Measurements from ENCODE around the gene ERN1. TPM values are rescaled to one million over a fixed set of nuclear protein-coding genes. Genes with fewer than 3 reads are reported as not detected.

ERN1 gene
- total RNA-seq, 1 donor from 2014 or later = 20.6 TPM

GRCh38 chr17:64069143-64069542 is 60.8 kb downstream of the ERN1 start:
- H3K27me3 Mint-ChIP-seq (ENCODE audit: low read depth) = no peaks in the 10 kb centered on the region
- peaks cover 28% of the 10 kb centered on the region for H3K9me3 Mint-ChIP-seq
- no peak for TF ChIP-seq CTCF (IDR thresholded peaks at IDR 0.05; ENCODE audit: unreplicated experiment)
- H3K4me1 Mint-ChIP-seq = peaks cover 2% of the 10 kb centered on the region
- DNase-seq (ENCODE audit: low spot score in 2 of 2, unreplicated experiment in 2 of 2) = no peak
- peaks cover 69% of the 10 kb centered on the region for H3K36me3 Mint-ChIP-seq
- H3K27ac Mint-ChIP-seq = no peak overlapping the region
- H3K4me3 Mint-ChIP-seq = no peak overlapping the region

GRCh38 chr17:64067657-64068056 is 62.3 kb downstream of the ERN1 start:
- no peak for DNase-seq (ENCODE audit: low spot score in 2 of 2, unreplicated experiment in 2 of 2)
- no peak for TF ChIP-seq CTCF (IDR thresholded peaks at IDR 0.05; ENCODE audit: unreplicated experiment)
- no peaks in the 10 kb centered on the region for H3K27me3 Mint-ChIP-seq (ENCODE audit: low read depth)
- no peak overlapping the region for H3K27ac Mint-ChIP-seq
- H3K9me3 Mint-ChIP-seq = peaks cover 28% of the 10 kb centered on the region
- H3K4me1 Mint-ChIP-seq = peaks cover 5% of the 10 kb centered on the region
- peaks cover 62% of the 10 kb centered on the region for H3K36me3 Mint-ChIP-seq
- no peak overlapping the region for H3K4me3 Mint-ChIP-seq

DNA sequence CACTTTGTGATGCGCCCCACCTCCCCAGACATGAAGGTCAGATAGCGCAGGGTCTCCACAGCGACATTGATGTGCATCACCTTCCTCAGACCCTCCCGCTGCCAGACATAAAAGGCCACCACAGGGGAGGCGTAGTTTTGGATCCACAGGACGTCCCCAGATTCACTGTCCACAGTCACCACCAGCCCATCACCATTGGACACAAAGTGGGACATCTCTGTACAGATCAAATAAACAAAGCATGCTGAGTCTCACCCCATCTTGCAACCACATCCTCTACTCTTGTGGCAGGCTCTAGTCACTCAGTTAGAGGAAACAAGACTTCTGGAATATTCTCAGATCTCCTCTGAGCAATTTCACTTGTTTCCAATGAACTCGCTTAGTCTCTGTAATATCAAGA is 63.2 kb downstream of the ERN1 start:
- H3K27me3 Mint-ChIP-seq (ENCODE audit: low read depth) = no peaks in the 10 kb centered on the region
- no peak overlapping the region for H3K27ac Mint-ChIP-seq
- peaks cover 5% of the 10 kb centered on the region for H3K4me1 Mint-ChIP-seq
- H3K9me3 Mint-ChIP-seq = peaks cover 28% of the 10 kb centered on the region
- TF ChIP-seq CTCF (IDR thresholded peaks at IDR 0.05; ENCODE audit: unreplicated experiment) = no peak
- H3K4me3 Mint-ChIP-seq = no peak overlapping the region
- H3K36me3 Mint-ChIP-seq = peaks cover 55% of the 10 kb centered on the region
- DNase-seq (ENCODE audit: low spot score in 2 of 2, unreplicated experiment in 2 of 2) = no peak

DNA sequence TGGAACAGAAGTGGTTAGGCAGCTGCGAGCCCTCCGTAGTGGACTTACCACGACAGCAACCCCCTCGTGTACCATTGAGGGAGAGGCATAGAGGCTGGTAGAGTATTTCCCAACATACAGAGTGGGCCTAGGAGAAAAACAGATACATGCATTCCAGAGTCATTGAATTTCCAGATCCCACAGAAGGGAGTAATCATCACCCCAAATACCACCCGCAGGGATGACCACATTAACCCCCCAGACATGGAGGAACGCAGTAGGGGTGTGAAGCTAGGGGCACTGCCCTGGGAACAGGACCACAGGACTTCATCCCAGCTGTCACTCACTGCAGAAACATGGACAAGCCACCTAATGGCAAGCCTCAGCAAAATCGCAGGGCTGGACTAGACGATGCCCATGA is 64.8 kb downstream of the ERN1 start:
- Mint-ChIP-seq H3K4me1 (peaks cover 5% of the 10 kb centered on the region), H3K36me3 (peaks cover 44% of the 10 kb centered on the region), H3K4me3 (no peak overlapping the region), H3K9me3 (peaks cover 18% of the 10 kb centered on the region), H3K27ac (no peak overlapping the region), H3K27me3 (ENCODE audit: low read depth) (no peaks in the 10 kb centered on the region)
- no peak for TF ChIP-seq CTCF (IDR thresholded peaks at IDR 0.05; ENCODE audit: unreplicated experiment)
- no peak for DNase-seq (ENCODE audit: low spot score in 2 of 2, unreplicated experiment in 2 of 2)

DNA sequence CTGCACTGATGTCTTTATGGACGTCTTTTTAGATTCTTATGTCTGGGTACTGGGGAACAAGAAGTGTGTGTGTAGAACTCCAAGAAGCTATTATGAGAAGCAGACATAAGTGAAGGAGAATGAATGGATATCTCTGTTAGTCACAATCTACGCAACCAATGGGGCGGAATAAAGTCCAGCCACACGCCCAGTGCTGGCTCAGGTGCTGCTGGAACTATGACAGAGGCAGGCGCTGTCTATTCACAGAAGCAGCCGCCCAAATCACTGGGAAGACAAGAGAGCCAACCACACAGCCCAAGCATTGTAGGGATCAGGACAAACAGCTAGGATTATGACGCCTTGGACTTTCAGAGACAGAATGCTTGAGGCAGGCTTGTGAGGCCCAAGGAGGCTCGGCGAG is 65.6 kb downstream of the ERN1 start:
- no peak overlapping the region for H3K27ac Mint-ChIP-seq
- H3K4me1 Mint-ChIP-seq = peaks cover 5% of the 10 kb centered on the region
- peaks cover 10% of the 10 kb centered on the region for H3K9me3 Mint-ChIP-seq
- peaks cover 38% of the 10 kb centered on the region for H3K36me3 Mint-ChIP-seq
- H3K4me3 Mint-ChIP-seq = no peak overlapping the region
- no peak for TF ChIP-seq CTCF (IDR thresholded peaks at IDR 0.05; ENCODE audit: unreplicated experiment)
- no peak for DNase-seq (ENCODE audit: low spot score in 2 of 2, unreplicated experiment in 2 of 2)
- no peaks in the 10 kb centered on the region for H3K27me3 Mint-ChIP-seq (ENCODE audit: low read depth)

DNA sequence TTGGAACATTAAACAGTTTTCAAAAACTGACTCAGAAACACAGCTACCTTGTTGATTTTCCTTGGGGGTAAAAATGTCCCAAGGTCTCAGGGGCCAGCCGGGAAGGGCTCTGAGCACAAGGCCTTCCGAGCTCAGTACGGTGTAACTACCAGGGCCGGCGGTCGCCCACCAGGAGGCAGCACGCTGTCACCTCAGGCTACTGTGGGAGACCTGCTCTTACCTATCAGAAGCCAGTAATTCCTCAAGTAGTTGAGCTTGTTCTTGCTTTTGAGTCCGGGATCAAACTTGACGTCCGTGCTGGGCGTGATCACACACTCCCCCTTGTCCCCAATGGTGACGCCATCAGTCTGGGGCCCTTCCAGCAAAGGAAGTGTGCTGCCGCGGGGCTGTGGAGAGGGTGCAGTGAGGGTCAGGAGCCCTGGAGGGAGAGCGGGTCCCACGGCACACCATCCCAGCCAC is 66.1 kb downstream of the ERN1 start:
- Mint-ChIP-seq H3K4me3 (peak overlapping the region; percentile 48), H3K27ac (peak overlapping the region; percentile 70), H3K4me1 (peaks cover 5% of the 10 kb centered on the region), H3K27me3 (ENCODE audit: low read depth) (no peaks in the 10 kb centered on the region), H3K9me3 (peaks cover 5% of the 10 kb centered on the region), H3K36me3 (peaks cover 33% of the 10 kb centered on the region)
- DNase-seq (ENCODE audit: low spot score in 2 of 2, unreplicated experiment in 2 of 2) = peak; percentile 53 to 75
- TF ChIP-seq CTCF (IDR thresholded peaks at IDR 0.05; ENCODE audit: unreplicated experiment) = peak; percentile 71
